Raji (cell line): ENCODE data around the gene PAX5.

ENCODE experiments used
- POLR2A ChIP-seq: IDR thresholded peaks from 2 replicates; pipeline ENCODE4 v1.6.1; 2011; ENCODE audit warnings: low read depth, low read length, control low read depth; ENCODE audit not compliant: insufficient read depth

The PAX5 gene

DNA sequence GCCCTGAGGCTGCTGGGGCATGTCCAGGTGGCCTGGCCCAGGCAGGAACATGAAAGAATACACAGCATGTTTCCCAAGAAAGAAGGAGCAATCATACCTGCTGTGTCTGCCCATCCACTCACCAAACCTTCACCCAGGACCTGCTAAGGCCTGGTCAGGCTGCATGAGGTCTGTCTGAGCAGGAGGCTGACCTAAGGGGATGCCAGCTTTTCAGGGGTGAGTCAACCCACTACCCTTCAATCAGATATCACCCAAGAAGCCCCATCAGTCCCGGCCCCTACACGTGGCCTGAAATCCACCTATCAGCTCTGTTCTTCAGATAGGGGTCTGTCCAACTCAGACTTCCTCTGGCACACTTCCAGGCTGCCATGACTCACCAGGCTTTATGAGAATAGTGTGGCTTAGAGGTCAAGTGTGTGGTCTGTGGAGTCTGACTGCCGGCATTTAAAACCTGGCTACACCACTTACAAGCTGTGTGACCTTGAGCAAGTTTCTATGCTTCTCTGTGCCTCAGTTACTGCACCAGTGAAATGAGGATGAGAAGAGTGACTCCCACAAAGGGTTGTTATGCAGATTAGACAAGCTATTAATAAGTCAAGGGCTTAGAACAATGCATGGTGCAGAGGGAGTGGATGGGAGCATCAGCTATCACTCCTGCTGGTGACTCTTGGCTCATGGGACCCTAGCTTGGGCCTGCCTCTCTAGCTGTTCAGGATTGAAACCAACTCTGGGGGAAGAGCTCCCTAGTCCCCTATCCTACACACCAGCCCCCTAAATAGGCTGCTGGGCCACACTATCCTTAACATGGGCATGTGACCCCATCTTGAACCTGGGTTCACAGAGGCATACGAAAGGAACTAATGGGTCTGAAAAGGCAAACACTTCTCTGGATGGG, 130.3 kb downstream of the PAX5 start:
- no peak for TF ChIP-seq POLR2A

DNA sequence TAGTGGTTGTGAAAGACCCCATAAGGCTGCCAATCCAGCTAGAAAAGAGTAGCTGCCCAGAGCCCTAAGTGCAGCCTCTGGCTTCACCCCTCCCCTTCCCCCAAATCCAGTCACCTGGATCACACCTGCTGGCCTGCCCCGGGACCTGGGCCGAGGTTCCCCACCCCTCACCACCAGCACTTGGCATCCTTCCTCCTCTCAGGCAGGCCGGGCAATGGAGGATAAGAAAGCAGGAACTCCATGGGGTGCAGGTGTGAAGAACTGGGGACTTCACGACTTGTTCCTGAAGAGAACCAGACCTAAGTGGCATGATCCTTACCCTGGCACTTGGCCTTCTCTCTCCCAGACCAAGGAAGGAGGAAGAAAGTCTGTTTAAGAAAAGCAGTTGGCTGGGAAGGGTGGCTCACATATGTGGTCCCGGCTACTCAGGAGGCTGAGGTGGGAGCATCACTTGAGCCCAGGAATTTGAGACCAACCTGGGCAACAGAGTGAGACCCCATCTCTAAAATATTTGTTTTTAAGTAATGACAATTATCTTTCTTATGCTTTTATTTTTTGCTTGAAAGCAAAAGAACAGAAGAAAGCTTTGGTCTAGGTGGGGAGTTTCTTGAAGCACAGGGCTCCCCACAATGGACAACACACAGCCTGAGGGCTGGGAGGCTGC, 131.1 kb downstream of the PAX5 start:
- no peak for TF ChIP-seq POLR2A

DNA sequence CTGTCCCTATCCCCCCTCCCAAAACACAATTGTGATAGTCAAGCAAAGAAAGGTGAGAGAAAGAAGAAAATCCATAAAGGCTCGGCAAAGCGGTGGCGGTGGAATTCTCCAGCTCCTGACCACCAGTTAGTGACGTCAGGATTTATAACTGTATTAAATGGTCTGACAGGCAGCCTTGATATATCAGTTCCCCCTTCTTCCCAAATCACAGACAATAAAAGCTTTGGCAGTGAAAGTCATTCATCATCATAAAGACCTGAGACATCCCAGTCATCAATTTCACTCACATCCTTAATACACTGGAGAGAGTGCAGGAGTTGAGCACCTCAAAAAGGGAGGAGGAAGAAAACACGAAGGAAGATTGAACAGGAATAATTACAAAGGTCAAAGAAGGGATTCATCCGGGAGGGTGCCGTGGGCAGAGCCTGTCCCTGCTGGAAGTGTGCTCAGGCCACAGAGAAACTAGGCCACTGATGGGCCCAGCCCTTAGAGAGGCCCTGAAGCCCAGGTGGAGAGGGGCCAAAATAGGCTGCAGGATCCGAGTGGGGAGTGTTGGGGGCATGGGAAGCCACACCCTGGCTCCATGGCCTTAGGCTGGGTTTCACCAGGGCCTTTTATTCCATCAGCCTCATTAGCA, 131.9 kb downstream of the PAX5 start:
- TF ChIP-seq POLR2A = no peak

DNA sequence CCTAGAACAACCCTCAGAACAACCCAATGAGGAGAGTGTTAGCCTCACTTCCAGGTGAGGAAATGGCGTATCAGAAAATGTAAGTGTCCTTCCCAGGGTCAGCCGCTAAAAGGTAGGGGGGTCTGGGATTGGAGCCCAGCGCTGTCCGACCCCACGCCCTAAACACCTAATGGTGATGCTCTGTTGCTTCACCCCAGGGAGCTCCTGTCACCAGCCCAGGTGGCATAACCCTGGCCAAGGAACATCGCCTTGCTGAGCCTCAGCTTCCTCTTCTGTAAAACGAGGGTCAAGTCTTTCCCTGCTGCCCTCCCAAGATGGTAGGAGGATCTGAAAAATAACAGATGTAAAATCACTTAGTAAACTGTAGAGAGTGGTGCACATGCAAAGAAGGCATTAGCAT, 132.5 kb downstream of the PAX5 start:
- no peak for TF ChIP-seq POLR2A

DNA sequence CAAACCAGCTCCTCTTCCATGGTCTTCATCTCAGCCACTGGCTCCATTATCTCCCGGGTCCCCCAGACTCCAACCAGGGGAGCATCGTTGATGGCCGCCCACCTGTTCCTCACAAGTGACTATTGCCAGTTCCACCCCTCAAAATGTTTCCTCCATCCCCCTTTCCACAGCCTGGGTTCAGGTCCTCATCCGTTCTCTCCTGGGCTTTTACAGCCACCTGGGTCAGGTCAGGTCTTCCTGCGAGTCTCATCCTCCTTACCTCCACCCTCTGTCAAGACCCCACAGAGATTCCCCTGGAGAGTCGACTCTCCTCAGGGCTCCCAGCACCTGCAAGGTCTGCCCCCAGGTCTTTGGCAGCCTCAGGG, 133.2 kb downstream of the PAX5 start:
- TF ChIP-seq POLR2A = no peak

DNA sequence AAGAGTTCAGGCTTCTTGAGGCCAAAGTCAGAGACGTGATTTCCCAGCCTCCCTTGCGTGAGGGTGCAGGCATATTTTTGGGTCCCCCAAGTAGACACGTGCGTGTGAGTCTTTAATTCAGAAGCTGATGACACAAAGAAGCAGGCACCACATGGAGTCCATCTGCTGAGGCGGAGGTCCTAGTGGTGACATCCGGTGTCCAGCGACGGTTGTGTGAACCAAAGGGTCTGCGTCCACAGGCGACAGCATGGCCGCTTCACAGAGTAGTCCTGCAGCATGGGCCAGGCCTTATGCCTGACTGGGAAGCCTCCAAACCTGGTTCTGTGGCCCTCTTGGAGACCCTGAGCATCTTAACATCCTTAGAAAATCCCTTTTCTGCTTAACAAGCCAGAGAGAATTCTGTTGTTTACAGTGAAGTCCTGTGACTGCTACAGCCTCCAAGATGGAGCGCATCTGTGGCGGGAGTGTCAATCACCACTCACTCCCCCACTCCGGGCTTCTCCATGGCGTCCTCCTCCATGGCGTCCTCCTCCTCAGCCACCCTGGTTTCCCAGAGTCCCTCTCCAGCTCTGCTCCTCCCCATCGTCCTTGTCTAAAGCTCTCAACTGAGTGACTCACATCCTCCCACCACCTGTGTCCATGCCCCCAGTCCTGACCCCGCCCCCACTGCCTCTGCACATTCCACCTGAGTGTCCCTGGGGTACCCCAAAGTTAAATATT, 133.8 kb downstream of the PAX5 start:
- no peak for TF ChIP-seq POLR2A

DNA sequence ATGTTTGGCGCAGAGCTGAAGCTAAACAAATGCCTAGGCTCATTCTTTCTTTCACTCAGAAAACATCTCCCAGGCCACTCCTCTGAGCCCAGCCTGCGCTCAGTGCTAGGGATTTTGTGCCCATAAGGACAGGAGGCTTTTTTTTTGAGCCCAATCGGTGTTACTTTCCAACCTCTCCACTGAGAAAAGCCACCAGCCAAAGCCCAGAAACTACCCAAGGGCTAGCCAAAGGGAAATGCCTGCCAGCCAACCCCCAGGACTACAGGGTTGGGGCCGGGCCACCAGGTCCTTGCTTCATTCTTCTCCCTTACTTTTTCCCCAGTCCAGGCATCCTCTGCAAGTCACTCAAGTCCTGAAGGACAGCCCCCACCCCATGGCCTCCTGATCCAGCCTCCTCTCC, 134.7 kb downstream of the PAX5 start:
- TF ChIP-seq POLR2A = no peak

DNA sequence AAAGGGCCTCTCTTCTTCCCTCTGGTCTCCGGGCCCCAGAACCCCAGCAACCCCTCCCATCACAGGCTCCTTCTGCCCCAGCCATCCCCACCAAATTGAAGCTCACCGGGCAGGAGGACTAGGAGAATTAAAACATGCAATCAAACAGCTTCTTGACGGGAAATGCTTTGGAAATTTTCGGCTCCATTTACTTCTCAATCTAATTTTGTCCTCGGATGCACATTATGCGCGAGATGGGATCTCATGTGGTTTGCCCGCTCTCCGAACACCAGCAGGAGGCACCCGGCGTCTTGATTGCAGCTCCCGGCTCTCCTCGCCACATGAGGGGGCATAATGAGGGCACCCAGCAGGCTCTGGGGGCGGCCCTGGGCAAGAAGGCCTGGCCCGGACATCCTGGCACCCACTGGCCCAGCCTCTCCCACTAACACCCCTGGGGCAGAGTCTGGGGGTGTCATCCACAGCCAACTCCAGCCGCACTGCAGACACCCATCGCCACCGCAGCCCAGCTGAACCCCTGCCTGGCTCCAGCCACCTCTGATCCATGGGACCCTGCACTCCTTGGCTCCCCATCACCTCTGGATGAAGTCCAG, 135.5 kb downstream of the PAX5 start:
- TF ChIP-seq POLR2A = no peak

DNA sequence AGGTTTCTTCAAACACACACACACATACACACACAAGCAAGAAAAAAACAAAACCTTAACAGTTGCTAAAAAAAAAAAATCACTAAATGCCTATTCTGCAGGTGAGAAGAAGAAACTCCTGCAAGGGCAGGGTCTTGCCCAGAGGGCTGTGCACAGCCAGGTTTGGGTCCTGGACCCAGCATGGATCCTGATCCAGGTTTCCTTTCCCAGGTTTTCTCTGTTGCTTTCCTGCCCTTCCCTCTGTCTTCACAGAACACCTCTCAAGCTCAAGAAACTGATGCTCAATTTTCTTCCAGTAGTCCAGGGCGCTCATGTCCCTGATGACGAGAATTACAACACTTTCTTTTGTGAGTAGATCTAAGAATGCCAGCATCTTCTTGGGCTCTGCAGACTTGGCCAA, 136.6 kb downstream of the PAX5 start:
- TF ChIP-seq POLR2A = no peak

DNA sequence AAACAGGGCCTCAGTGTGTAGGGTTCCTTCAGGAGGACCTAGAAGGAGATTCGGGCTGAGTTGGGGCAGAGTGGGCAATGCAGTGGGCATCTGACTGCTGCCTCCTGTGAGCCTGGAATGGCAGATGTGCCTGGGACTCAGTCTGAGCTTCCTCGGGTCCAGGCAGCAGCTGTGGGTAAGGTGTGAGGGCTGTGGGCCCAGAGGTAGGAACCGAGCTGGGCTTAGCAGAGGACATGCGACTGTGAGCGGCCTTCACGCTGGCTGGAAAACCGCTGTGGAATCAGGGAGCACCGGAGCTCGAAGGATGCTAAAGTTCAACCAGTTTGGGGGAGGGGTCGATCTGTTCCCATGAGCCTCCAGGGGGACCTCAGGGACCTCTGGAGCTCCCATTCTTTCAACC, 137.0 kb downstream of the PAX5 start:
- TF ChIP-seq POLR2A = no peak

DNA sequence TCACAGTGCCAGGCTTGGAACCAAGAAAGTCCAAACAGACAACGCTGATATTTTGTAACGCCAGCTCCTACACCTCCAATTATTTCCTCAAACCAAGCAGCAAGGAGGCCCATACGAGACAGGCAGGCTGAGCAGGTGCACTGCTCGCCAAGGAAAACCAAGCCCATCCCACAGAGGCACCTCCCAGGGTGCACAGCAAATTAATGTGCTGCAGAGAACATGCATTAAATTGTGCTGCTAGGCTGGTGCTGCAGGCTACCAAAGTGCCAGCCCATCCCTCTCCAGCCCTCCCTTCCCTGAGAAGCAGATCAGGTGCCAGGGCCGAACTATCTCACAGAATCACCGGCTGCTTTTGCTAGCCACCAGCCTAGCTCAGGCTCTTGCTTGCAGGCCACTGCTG, 137.8 kb downstream of the PAX5 start:
- TF ChIP-seq POLR2A = no peak

DNA sequence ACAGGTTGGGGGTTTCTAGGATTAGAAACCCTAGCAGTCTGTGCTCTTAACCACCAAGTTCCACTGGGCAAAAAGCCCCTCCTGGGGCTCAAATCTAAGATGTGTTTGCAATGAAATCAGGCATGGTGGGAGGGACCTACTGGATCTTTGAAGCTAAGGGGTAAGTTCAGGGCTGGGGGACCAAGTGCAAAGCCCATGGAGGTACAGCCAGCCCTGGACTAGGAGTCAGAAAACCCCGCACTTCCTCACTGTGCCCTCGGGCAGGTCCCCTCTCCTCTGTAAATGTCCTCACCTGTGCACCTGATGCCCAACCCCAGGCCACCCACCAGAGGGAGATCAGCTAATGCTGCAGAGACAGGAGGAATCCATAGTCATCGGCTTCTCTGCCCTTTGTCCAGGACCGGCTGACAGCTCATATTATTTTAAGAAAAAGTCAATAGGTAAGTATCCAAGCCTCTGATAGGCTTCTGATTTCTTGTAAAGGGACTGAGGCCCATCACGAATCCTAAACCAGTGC, 138.3 kb downstream of the PAX5 start:
- no peak for TF ChIP-seq POLR2A

DNA sequence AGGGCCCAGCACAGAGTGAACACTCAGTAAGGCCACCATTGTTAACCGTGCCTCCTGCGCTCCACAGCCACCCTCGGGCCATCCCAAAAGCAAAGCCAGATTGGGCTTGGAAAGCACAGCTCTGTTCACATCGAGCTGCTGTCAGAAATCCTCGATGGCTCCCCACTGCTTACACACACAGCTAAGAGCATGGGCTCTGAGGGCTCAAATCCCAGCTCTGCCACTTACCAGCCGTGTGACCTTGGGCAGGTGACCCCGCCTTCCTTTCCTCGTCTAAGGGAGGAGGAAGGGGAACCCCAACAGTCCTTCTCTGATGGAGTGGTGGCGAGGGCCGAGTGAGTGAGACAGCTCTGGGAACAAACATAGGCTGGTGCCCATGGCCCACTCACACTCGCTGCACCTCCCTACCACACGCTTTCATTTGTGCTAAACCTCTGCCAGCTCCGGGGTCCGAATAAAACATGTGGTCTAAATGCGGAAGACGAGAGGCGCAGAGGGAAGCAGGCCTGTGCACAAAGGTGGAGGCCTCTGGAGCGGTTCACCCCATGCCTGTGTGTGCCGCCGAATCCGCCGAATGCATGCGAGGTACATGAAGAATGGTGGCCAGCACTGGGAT, 139.3 kb downstream of the PAX5 start:
- TF ChIP-seq POLR2A = no peak

DNA sequence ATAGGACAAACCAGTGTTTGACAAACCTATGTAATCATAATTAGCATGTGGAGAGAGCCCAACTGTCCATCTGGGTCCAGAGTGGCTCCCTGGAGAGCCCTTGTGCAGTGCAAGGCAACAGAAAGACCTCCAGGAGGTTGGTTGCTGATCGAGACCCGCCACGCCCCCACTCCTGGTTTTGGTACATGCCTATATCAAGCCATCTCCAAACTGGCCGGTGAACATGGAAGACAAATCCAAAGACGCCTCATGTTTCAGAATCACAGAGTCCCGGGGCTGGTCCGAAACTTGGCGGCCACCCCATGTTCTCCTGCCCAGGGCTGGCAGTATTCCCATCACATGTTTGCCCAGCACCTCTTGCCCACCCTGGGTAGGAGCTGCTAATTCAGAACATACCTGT, 140.2 kb downstream of the PAX5 start:
- no peak for TF ChIP-seq POLR2A

DNA sequence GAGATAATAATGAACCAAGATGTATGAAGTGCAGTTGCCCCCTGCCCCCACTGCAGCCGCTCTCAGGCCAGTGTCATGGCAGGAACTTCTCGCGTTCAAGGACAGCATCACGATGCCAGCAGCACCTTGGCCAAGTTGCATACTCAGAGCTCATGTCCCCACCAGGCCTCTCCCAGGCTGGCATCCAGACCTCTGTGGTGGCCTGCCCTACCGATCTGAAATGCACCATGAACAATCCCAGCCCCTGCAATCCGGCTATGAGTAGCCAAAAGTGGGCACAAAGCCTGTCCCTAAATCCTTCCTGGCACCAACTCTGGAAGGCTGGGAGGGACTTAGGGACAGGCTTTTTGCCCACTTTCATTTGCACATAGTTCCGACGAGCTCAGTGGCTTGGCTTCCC, 140.9 kb downstream of the PAX5 start:
- TF ChIP-seq POLR2A = no peak

DNA sequence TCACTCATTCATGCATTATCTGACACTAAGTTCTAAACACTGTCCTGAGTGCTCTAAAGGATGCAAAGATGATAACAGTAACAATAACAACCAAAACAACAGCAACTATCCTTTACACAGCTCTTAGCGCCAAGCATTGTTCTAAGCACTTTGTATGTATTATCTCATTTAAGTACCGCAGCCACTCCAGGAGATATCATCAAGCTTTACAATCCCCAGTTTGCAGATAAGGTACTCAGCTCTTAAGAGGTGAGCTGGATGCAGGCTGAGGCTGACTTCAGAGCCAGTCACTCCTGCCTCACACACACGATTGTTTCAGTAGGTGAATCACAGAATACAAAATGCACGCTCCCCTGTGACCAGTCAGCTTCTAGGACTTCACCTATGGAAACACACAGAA, 141.8 kb downstream of the PAX5 start:
- no peak for TF ChIP-seq POLR2A
